ENCODE measurements around the gene RASGRF2.

The RASGRF2 gene

GRCh38 chr5:80964919-80965318 lies 4.8 kb downstream of the RASGRF2 start:
- H3K36me3 ChIP-seq (ENCODE audit: control insufficient read depth, insufficient read depth, low read length) = no peaks in the 10 kb centered on the region
- H4K5ac ChIP-seq (ENCODE audit: low read length) = no peak overlapping the region
- H2BK15ac ChIP-seq (replicated peaks; ENCODE audit: low read depth) = no peak overlapping the region
- no peaks in the 10 kb centered on the region for H3K79me1 ChIP-seq (ENCODE audit: low read length)
- H3K18ac ChIP-seq (ENCODE audit: low read length) = no peak overlapping the region
- no peak overlapping the region for H3K4ac ChIP-seq (ENCODE audit: low read depth, low read length)
- H4K8ac ChIP-seq (ENCODE audit: low read depth, low read length) = no peak overlapping the region
- no peak overlapping the region for H2BK120ac ChIP-seq (ENCODE audit: low read depth, low read length)
- no peak overlapping the region for H3K23ac ChIP-seq (ENCODE audit: low read length)
- H2BK5ac ChIP-seq (ENCODE audit: low read length) = no peak overlapping the region
- no peak overlapping the region for H3K4me3 ChIP-seq (ENCODE audit: low read length)
- no peak overlapping the region for H3K56ac ChIP-seq (ENCODE audit: low read length)
- no CpG with 5 or more reads among the region's 5 CpGs for WGBS (ENCODE audit: extremely low coverage, insufficient coverage, low lambda C conversion rate)
- DNase-seq = no peak
- H3K79me2 ChIP-seq (ENCODE audit: control insufficient read depth, insufficient read depth, low read length) = peaks cover 2% of the 10 kb centered on the region
- no peak overlapping the region for H3K27ac ChIP-seq (ENCODE audit: low read depth, low read length)
- H3K4me2 ChIP-seq (ENCODE audit: low read length) = no peak overlapping the region
- no peaks in the 10 kb centered on the region for H3K27me3 ChIP-seq (ENCODE audit: insufficient read depth, low read length, poor library complexity)
- no peak overlapping the region for H3K9ac ChIP-seq (ENCODE audit: low read length)
- H3K4me1 ChIP-seq (ENCODE audit: control insufficient read depth, low read depth, low read length) = no peaks in the 10 kb centered on the region
- no peak overlapping the region for H2AK5ac ChIP-seq (ENCODE audit: low read length)

GRCh38 chr5:80967500-80968181 lies 7.5 kb downstream of the RASGRF2 start:
- no peak overlapping the region for H3K27ac ChIP-seq (ENCODE audit: low read depth, low read length)

GRCh38 chr5:80973027-80973426 lies 12.9 kb downstream of the RASGRF2 start:
- DNase-seq = no peak
- no peak overlapping the region for H2BK5ac ChIP-seq (ENCODE audit: low read length)
- H3K18ac ChIP-seq (ENCODE audit: low read length) = no peak overlapping the region
- H3K79me2 ChIP-seq (ENCODE audit: control insufficient read depth, insufficient read depth, low read length) = peaks cover 14% of the 10 kb centered on the region
- no peak overlapping the region for H3K4me3 ChIP-seq (ENCODE audit: low read length)
- no CpG with 5 or more reads among the region's 4 CpGs for WGBS (ENCODE audit: extremely low coverage, insufficient coverage, low lambda C conversion rate)
- no peak overlapping the region for H2BK15ac ChIP-seq (replicated peaks; ENCODE audit: low read depth)
- no peak overlapping the region for H3K56ac ChIP-seq (ENCODE audit: low read length)
- H4K8ac ChIP-seq (ENCODE audit: low read depth, low read length) = no peak overlapping the region
- no peaks in the 10 kb centered on the region for H3K4me1 ChIP-seq (ENCODE audit: control insufficient read depth, low read depth, low read length)
- no peak overlapping the region for H2AK5ac ChIP-seq (ENCODE audit: low read length)
- no peaks in the 10 kb centered on the region for H3K27me3 ChIP-seq (ENCODE audit: insufficient read depth, low read length, poor library complexity)
- no peaks in the 10 kb centered on the region for H3K79me1 ChIP-seq (ENCODE audit: low read length)
- H3K4me2 ChIP-seq (ENCODE audit: low read length) = no peak overlapping the region
- no peak overlapping the region for H3K27ac ChIP-seq (ENCODE audit: low read depth, low read length)
- no peak overlapping the region for H2BK120ac ChIP-seq (ENCODE audit: low read depth, low read length)
- no peak overlapping the region for H3K9ac ChIP-seq (ENCODE audit: low read length)
- no peak overlapping the region for H3K23ac ChIP-seq (ENCODE audit: low read length)
- no peak overlapping the region for H3K4ac ChIP-seq (ENCODE audit: low read depth, low read length)
- no peaks in the 10 kb centered on the region for H3K36me3 ChIP-seq (ENCODE audit: control insufficient read depth, insufficient read depth, low read length)
- no peak overlapping the region for H4K5ac ChIP-seq (ENCODE audit: low read length)

More at GRCh38 chr5:80967500-80968181, 7.5 kb downstream of the RASGRF2 start:
- no peaks in the 10 kb centered on the region for H3K4me1 ChIP-seq (ENCODE audit: control insufficient read depth, low read depth, low read length)
- no peak overlapping the region for H2BK5ac ChIP-seq (ENCODE audit: low read length)
- no peak overlapping the region for H3K4me3 ChIP-seq (ENCODE audit: low read length)
- no peak overlapping the region for H2AK5ac ChIP-seq (ENCODE audit: low read length)
- no peak overlapping the region for H4K8ac ChIP-seq (ENCODE audit: low read depth, low read length)
- H4K5ac ChIP-seq (ENCODE audit: low read length) = no peak overlapping the region
- H3K27me3 ChIP-seq (ENCODE audit: insufficient read depth, low read length, poor library complexity) = no peaks in the 10 kb centered on the region
- H3K18ac ChIP-seq (ENCODE audit: low read length) = no peak overlapping the region
- peaks cover 7% of the 10 kb centered on the region for H3K79me2 ChIP-seq (ENCODE audit: control insufficient read depth, insufficient read depth, low read length)
- no peak overlapping the region for H3K56ac ChIP-seq (ENCODE audit: low read length)
- H2BK120ac ChIP-seq (ENCODE audit: low read depth, low read length) = no peak overlapping the region
- no peak overlapping the region for H3K9ac ChIP-seq (ENCODE audit: low read length)
- no peak for DNase-seq
- H3K4me2 ChIP-seq (ENCODE audit: low read length) = no peak overlapping the region
- no peak overlapping the region for H3K23ac ChIP-seq (ENCODE audit: low read length)
- H2BK15ac ChIP-seq (replicated peaks; ENCODE audit: low read depth) = no peak overlapping the region
- no peaks in the 10 kb centered on the region for H3K79me1 ChIP-seq (ENCODE audit: low read length)
- H3K36me3 ChIP-seq (ENCODE audit: control insufficient read depth, insufficient read depth, low read length) = no peaks in the 10 kb centered on the region
- no CpG with 5 or more reads among the region's 2 CpGs for WGBS (ENCODE audit: extremely low coverage, insufficient coverage, low lambda C conversion rate)
- no peak overlapping the region for H3K4ac ChIP-seq (ENCODE audit: low read depth, low read length)

GRCh38 chr5:80975065-80975464 lies 14.9 kb downstream of the RASGRF2 start:
- H3K79me2 ChIP-seq (ENCODE audit: control insufficient read depth, insufficient read depth, low read length) = peaks cover 14% of the 10 kb centered on the region
- no peak overlapping the region for H3K9ac ChIP-seq (ENCODE audit: low read length)
- no peaks in the 10 kb centered on the region for H3K4me1 ChIP-seq (ENCODE audit: control insufficient read depth, low read depth, low read length)
- H3K79me1 ChIP-seq (ENCODE audit: low read length) = no peaks in the 10 kb centered on the region
- H2BK15ac ChIP-seq (replicated peaks; ENCODE audit: low read depth) = no peak overlapping the region
- H4K8ac ChIP-seq (ENCODE audit: low read depth, low read length) = no peak overlapping the region
- no peak overlapping the region for H2AK5ac ChIP-seq (ENCODE audit: low read length)
- no peak for DNase-seq
- no peak overlapping the region for H3K27ac ChIP-seq (ENCODE audit: low read depth, low read length)
- H3K23ac ChIP-seq (ENCODE audit: low read length) = no peak overlapping the region
- no peak overlapping the region for H2BK120ac ChIP-seq (ENCODE audit: low read depth, low read length)
- no peak overlapping the region for H2BK5ac ChIP-seq (ENCODE audit: low read length)
- no peak overlapping the region for H4K5ac ChIP-seq (ENCODE audit: low read length)
- H3K36me3 ChIP-seq (ENCODE audit: control insufficient read depth, insufficient read depth, low read length) = no peaks in the 10 kb centered on the region
- no peak overlapping the region for H3K18ac ChIP-seq (ENCODE audit: low read length)
- H3K4me3 ChIP-seq (ENCODE audit: low read length) = no peak overlapping the region
- no peak overlapping the region for H3K4ac ChIP-seq (ENCODE audit: low read depth, low read length)
- no peak overlapping the region for H3K4me2 ChIP-seq (ENCODE audit: low read length)
- no peak overlapping the region for H3K56ac ChIP-seq (ENCODE audit: low read length)
- WGBS (ENCODE audit: extremely low coverage, insufficient coverage, low lambda C conversion rate) = no CpG with 5 or more reads among the region's 5 CpGs
- no peaks in the 10 kb centered on the region for H3K27me3 ChIP-seq (ENCODE audit: insufficient read depth, low read length, poor library complexity)

- WGBS (ENCODE audit: extremely low coverage, insufficient coverage, low lambda C conversion rate) = no CpG with 5 or more reads among the region's 4 CpGs
- Histone ChIP-seq H2BK120ac (ENCODE audit: low read depth, low read length) (no peak overlapping the region), H3K27me3 (ENCODE audit: insufficient read depth, low read length, poor library complexity) (no peaks in the 10 kb centered on the region), H3K23ac (ENCODE audit: low read length) (no peak overlapping the region), H3K27ac (ENCODE audit: low read depth, low read length) (no peak overlapping the region), H3K4me2 (ENCODE audit: low read length) (no peak overlapping the region), H3K9ac (ENCODE audit: low read length) (no peak overlapping the region), H3K4me1 (ENCODE audit: control insufficient read depth, low read depth, low read length) (no peaks in the 10 kb centered on the region), H3K4me3 (ENCODE audit: low read length) (no peak overlapping the region), H4K5ac (ENCODE audit: low read length) (no peak overlapping the region), H4K8ac (ENCODE audit: low read depth, low read length) (no peak overlapping the region), H2BK15ac (replicated peaks; ENCODE audit: low read depth) (no peak overlapping the region), H3K56ac (ENCODE audit: low read length) (no peak overlapping the region), H3K79me1 (ENCODE audit: low read length) (no peaks in the 10 kb centered on the region), H3K4ac (ENCODE audit: low read depth, low read length) (no peak overlapping the region), H3K18ac (ENCODE audit: low read length) (no peak overlapping the region), H3K36me3 (ENCODE audit: control insufficient read depth, insufficient read depth, low read length) (no peaks in the 10 kb centered on the region), H3K79me2 (ENCODE audit: control insufficient read depth, insufficient read depth, low read length) (peaks cover 10% of the 10 kb centered on the region), H2BK5ac (ENCODE audit: low read length) (no peak overlapping the region), H2AK5ac (ENCODE audit: low read length) (no peak overlapping the region)
- DNase-seq = no peak
Measured at GRCh38 chr5:80976985-80977384, 16.8 kb downstream of the RASGRF2 start.

DNA sequence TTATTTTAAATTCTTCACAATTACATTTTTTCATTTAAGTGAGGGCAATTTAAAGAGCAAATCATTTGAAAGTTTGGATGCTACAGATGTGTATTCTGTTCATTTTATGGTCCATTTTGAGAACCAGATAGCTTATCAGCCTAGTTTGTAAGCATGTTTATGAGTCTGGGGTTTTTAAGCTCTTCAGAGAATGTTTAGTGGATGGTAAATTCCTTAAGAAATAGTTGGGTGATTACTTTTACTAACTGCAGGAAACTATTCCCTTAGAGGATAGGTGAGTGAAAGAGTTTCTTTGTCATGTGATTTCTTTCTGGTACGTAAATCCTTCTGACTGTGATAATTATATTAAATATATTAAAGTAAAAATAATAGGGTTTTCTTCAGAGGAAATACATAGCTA lies 17.6 kb downstream of the RASGRF2 start:
- no peak overlapping the region for H2BK5ac ChIP-seq (ENCODE audit: low read length)
- H3K79me1 ChIP-seq (ENCODE audit: low read length) = no peaks in the 10 kb centered on the region
- no peak overlapping the region for H3K4me3 ChIP-seq (ENCODE audit: low read length)
- H2BK120ac ChIP-seq (ENCODE audit: low read depth, low read length) = no peak overlapping the region
- no peak overlapping the region for H4K8ac ChIP-seq (ENCODE audit: low read depth, low read length)
- H2BK15ac ChIP-seq (replicated peaks; ENCODE audit: low read depth) = no peak overlapping the region
- no peak overlapping the region for H3K9ac ChIP-seq (ENCODE audit: low read length)
- H3K79me2 ChIP-seq (ENCODE audit: control insufficient read depth, insufficient read depth, low read length) = peaks cover 10% of the 10 kb centered on the region
- H3K23ac ChIP-seq (ENCODE audit: low read length) = no peak overlapping the region
- no peak overlapping the region for H3K4ac ChIP-seq (ENCODE audit: low read depth, low read length)
- H3K18ac ChIP-seq (ENCODE audit: low read length) = no peak overlapping the region
- no peaks in the 10 kb centered on the region for H3K36me3 ChIP-seq (ENCODE audit: control insufficient read depth, insufficient read depth, low read length)
- H3K4me1 ChIP-seq (ENCODE audit: control insufficient read depth, low read depth, low read length) = no peaks in the 10 kb centered on the region
- H2AK5ac ChIP-seq (ENCODE audit: low read length) = no peak overlapping the region
- no CpG with 5 or more reads among the region's 1 CpG for WGBS (ENCODE audit: extremely low coverage, insufficient coverage, low lambda C conversion rate)
- no peak overlapping the region for H3K4me2 ChIP-seq (ENCODE audit: low read length)
- no peak for DNase-seq
- no peak overlapping the region for H3K27ac ChIP-seq (ENCODE audit: low read depth, low read length)
- H3K27me3 ChIP-seq (ENCODE audit: insufficient read depth, low read length, poor library complexity) = no peaks in the 10 kb centered on the region
- H4K5ac ChIP-seq (ENCODE audit: low read length) = no peak overlapping the region
- no peak overlapping the region for H3K56ac ChIP-seq (ENCODE audit: low read length)

Measured in mesendoderm (in vitro differentiated cells).